Stimulated activated CD8-positive, alpha-beta memory T cell treated with anti-CD3 and anti-CD28 coated beads, Interleukin-15, amount 100 ng/mL, for 4 hours (primary cell): ENCODE results near the gene SLC29A4.
"Not testable (repeated sequence)": the region's sequence is repeated elsewhere in the genome, so short reads cannot be mapped to it uniquely, and the experiment has no call there.

Experiments
- DNase-seq, 2 donors: peaks; one replicate each; pipeline ENCODE4 v3.0.0-alpha.2; 2020; ENCODE audit warnings: low read depth in 2 of 2

The SLC29A4 gene

GRCh38 chr7:5323800-5324781 is 41.3 kb downstream of the SLC29A4 start:
- not testable (repeated sequence) for DNase-seq

- DNase-seq, result no peak
Observed at GRCh38 chr7:5324961-5325360, 42.2 kb downstream of the SLC29A4 start.

- no peak for DNase-seq
Observed at GRCh38 chr7:5330288-5330687, 47.5 kb downstream of the SLC29A4 start.

- DNase-seq, result no peak
Observed at GRCh38 chr7:5332579-5332978, 49.8 kb downstream of the SLC29A4 start.

GRCh38 chr7:5333121-5334045 is 50.6 kb downstream of the SLC29A4 start:
- no peak for DNase-seq

- no peak for DNase-seq
Observed at GRCh38 chr7:5334671-5335070, 51.9 kb downstream of the SLC29A4 start.

- DNase-seq, result no peak
Observed at GRCh38 chr7:5337047-5337446, 54.3 kb downstream of the SLC29A4 start.

GRCh38 chr7:5339955-5340354 is 57.2 kb downstream of the SLC29A4 start:
- no peak for DNase-seq

- no peak for DNase-seq
Observed at GRCh38 chr7:5342631-5343030, 59.9 kb downstream of the SLC29A4 start.

GRCh38 chr7:5343884-5344283 is 61.1 kb downstream of the SLC29A4 start:
- no peak for DNase-seq

- DNase-seq, result no peak
Observed at GRCh38 chr7:5344342-5344741, 61.6 kb downstream of the SLC29A4 start.

- no peak for DNase-seq
Observed at GRCh38 chr7:5345171-5345570, 62.4 kb downstream of the SLC29A4 start.

- DNase-seq, result no peak
Observed at GRCh38 chr7:5345671-5346070, 62.9 kb downstream of the SLC29A4 start.

- DNase-seq, result no peak
Observed at GRCh38 chr7:5348134-5349004, 65.6 kb downstream of the SLC29A4 start.

GRCh38 chr7:5349005-5349380 is 66.2 kb downstream of the SLC29A4 start:
- no peak for DNase-seq

GRCh38 chr7:5349437-5350173 is 66.9 kb downstream of the SLC29A4 start:
- DNase-seq, result no peak

- no peak for DNase-seq
Observed at GRCh38 chr7:5350174-5350463, 67.4 kb downstream of the SLC29A4 start.

GRCh38 chr7:5350600-5351385 is 68.0 kb downstream of the SLC29A4 start:
- no peak for DNase-seq

GRCh38 chr7:5351507-5352265 is 68.9 kb downstream of the SLC29A4 start:
- no peak for DNase-seq
